Neutrophil (primary cell): ENCODE data around the gene PDZK1.
"Not testable (repeated sequence)": the region's sequence is repeated elsewhere in the genome, so short reads cannot be mapped to it uniquely, and the experiment has no call there.

ENCODE experiments used
- H3K27ac ChIP-seq: fragments of 200-600 bp; sonication (generic); 2 replicates; pipeline ENCODE4 v1.5.1; 2016; ENCODE audit warnings: mild to moderate bottlenecking, moderate library complexity
- H3K27me3 ChIP-seq: fragments of 200-600 bp; sonication (generic); 2 replicates; pipeline ENCODE4 v1.6.0; 2016; ENCODE audit warnings: mild to moderate bottlenecking
- H3K36me3 ChIP-seq: fragments of 200-600 bp; sonication (generic); 2 replicates; pipeline ENCODE4 v1.5.1; 2017
- H3K4me1 ChIP-seq, 2 experiments: fragments of 200-600 bp in 1 of 2; sonication (generic) in 1 of 2; 1 replicate in 1 of 2; 2 replicates in 1 of 2; pipeline versions ENCODE4 v1.5.1 to v1.6.1; 2013 to 2016; ENCODE audit warnings: low read depth in 1 of 2, low read length in 1 of 2, mild to moderate bottlenecking in 1 of 2, moderate library complexity in 1 of 2; ENCODE audit not compliant: control insufficient read depth in 1 of 2, insufficient read depth in 1 of 2
- H3K4me3 ChIP-seq, 2 experiments: fragments of 200-600 bp in 1 of 2; sonication (generic) in 1 of 2; 1 replicate in 1 of 2; 2 replicates in 1 of 2; pipeline ENCODE4 v1.5.1; 2013 to 2016; ENCODE audit warnings: low read depth in 1 of 2, low read length in 1 of 2, mild to moderate bottlenecking in 1 of 2, moderate library complexity in 1 of 2
- H3K9me3 ChIP-seq: fragments of 200-600 bp; sonication (generic); 2 replicates; pipeline ENCODE4 v1.5.1; 2016

Gene PDZK1

DNA sequence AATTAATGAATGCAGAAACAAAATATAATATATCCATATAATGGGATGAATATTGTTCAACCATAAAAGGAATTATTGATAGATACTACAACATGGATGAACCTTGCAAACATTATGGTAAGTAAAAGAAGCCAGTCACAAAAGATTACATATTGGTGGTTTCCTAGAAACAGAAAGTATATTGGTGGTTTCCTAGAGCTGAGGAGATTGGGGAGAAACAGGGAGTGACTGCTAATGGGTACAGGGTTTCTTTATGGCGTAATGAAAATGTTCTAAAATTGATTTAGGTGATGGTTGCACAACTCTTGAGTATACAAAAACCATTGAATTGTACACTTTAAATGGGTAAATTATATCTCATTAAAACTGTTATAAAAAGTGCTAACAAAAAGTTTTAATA, 85.0 kb downstream of the PDZK1 start:
- H3K4me3 ChIP-seq, H3K27me3 ChIP-seq, H3K4me1 ChIP-seq, H3K9me3 ChIP-seq, H3K36me3 ChIP-seq, H3K27ac ChIP-seq: not testable (repeated sequence)
